ENCODE data around the gene C11orf24.
A peak's percentile ranks its signal among the peaks of the same experiment; 100 is the strongest.
"Not testable (repeated sequence)": the region's sequence is repeated elsewhere in the genome, so short reads cannot be mapped to it uniquely, and the experiment has no call there.

Gene C11orf24

GRCh38 chr11:68298659-68299516 lies 27.1 kb upstream of the C11orf24 start:
- no peak for DNase-seq

DNA sequence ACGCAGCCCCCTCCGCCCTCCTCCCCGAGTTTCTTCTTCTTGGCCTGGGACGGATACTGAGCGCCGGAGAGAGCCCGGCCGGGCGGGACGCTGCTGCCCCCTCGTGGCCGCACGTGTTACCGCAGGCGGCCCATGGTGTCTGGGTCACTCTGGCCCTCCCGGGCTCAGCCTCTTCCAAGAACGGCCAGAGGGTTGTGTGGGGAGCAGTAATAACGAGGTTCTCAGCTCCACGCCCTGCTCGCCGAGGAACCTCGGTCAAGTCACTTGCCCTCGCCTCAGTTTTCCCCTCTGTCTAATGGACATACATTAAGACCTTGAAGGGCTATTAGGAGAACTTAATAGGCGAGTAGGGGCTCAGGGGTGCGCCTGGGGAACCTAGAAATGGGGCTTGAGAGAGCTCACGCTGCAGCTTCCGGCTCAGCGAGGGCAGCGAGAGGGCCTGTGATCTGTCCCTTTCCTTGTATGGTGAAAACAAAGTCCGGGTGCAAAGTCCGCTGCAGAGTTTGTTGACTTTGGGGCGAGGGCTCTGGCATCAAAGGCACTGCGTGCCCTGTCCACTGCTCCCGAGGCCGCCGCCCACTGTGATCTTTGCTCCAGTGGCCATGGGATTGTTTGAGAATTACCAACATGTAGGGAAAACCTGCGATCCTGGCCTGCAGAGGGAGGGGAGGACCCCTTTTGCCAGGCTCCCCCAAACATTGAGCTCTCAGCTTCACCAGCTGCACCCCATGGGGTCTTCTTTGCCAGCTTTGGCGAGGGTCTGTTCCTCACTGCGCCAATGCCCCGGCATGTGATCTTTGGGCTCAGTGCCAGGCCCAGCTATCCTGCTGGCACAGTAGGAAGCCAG lies 26.3 kb upstream of the C11orf24 start:
- peak; percentile 67 for DNase-seq

GRCh38 chr11:68297494-68297811 lies 25.7 kb upstream of the C11orf24 start:
- DNase-seq: no peak

GRCh38 chr11:68297052-68297378 lies 25.2 kb upstream of the C11orf24 start:
- no peak for DNase-seq

- no peak for DNase-seq
These were observed 24.7 kb upstream of the C11orf24 start for GRCh38 chr11:68296344-68297051.

DNA sequence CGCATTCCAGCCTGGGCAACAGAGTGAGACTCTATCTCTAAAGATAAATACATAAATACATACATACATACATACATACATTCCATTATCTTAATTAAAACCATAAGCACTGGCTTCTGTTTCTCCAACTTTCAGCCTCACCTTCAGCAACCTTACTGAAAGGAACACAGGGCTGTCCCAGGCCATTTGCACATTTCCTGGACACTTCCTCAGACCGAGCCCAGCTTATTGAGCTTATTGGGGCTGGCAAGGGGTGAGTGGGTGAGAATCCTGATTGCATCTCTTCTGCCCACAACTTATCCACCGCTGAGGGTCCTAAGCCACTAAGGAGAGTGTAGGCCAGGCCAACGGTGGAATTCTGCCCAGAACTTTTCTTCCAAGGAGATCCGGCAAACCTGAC lies 24.2 kb upstream of the C11orf24 start:
- DNase-seq: no peak

- DNase-seq: no peak
These were observed 23.5 kb upstream of the C11orf24 start for GRCh38 chr11:68295271-68295670.

GRCh38 chr11:68293708-68294107 lies 21.9 kb upstream of the C11orf24 start:
- DNase-seq: no peak

DNA sequence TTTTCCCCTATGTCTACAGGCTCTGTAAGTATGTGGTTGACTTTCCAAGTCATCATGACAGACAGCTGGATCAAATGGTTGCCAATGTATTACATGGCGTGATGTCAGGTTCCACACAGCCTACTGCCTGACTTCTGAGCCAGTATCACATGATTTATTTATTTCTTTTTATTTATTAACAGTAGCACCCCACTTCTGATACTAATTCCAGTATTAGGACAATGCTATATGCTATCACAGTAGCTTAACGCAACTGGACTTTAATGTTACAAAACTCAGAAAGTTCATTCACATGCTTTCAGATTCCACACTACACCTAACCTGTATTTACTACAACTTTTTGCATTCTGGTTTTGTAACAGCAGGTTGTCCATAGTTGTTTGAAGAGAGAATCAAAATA lies 17.7 kb upstream of the C11orf24 start:
- no peak for DNase-seq

GRCh38 chr11:68287419-68287818 lies 15.6 kb upstream of the C11orf24 start:
- DNase-seq: no peak

DNA sequence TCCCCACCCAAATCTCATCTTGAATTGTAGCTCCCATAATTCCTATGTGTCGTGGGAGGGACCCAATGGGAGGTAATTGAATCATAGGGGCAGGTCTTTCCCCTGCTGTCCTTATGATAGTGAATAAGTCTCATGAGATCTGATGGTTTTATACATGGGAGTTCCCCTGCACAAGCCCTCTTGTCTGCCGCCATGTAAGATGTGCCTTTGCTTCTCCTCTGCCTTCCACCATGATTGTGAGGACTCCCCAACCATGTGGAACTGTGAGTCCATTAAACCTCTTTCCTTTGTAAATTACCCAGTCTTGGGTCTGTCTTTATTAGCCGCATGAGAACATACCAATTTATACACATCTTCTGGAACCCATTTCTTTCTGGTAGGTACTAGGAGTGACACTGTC lies 12.8 kb upstream of the C11orf24 start:
- not testable (repeated sequence) for DNase-seq

DNA sequence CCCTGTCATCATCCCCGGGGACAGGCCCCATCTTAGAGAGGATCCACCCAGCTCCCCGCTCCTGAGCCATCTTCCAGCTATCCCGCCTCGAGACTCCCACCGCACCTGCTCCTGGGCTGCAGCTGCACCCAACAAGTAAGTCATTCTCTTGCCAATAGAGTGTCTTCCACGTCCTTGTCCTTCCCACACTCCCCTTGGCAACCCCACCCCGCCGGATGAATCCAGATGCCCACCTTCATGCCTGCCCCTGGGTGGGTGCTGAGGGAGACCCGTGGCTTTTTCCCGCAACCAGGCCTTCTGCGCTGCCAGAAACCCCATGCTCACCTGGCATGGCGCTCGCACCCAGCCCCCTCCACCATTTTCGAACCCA lies 11.1 kb upstream of the C11orf24 start:
- DNase-seq: no peak

DNA sequence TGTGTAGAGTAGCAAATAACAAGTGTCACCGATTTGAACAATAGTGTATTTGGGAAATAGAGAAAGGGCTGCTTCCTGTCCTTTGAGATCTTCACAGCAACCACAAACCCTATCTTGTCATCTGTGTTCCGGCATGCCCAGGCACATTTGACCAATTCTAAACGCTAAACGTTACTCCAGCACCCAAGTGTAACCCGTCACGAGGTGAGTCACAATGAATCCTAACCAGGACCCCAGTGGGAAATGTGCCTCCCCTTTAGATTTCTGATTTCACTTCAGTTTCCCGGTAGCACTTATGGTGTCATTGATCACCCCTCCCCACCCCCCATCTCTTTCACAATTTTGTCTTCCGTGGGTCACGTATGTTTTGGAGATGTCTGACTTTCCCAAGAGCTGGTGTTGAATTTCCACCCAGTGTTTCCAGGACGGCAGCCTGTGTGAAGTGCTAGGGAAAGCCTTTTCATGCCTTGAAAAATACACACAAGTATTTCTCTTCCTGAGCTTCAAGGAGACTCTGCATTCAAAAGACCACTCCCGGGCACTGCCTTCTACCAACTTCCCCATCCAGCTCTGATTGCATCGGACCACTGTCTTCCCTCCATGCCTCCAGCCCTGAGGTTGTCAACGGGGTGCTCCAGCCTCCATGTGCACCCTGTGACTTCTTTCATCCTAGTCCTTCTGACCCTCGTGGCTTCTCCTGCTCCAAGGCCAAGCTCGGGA lies 10.5 kb upstream of the C11orf24 start:
- DNase-seq: peak; percentile 73

DNA sequence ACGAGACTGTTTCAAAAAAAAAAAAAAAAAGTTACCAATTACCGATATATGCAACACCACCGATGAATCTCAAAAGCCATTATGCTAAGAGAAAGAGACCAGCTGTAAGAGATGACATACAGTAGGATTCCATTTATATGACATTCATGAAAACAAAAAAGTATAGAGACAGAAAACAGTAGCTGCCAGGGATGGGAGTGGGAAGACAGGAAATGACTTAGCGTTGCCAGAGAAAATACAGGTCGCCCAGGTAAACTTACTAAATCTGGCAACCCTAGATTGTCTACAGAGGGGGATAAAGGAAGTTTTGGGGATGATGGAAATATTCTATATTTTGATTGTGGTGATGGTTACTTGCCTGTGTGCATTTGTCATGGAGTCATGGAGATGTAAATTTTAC lies 7.9 kb upstream of the C11orf24 start:
- DNase-seq: no peak

GRCh38 chr11:68276861-68277260 lies 5.1 kb upstream of the C11orf24 start:
- no peak for DNase-seq

DNA sequence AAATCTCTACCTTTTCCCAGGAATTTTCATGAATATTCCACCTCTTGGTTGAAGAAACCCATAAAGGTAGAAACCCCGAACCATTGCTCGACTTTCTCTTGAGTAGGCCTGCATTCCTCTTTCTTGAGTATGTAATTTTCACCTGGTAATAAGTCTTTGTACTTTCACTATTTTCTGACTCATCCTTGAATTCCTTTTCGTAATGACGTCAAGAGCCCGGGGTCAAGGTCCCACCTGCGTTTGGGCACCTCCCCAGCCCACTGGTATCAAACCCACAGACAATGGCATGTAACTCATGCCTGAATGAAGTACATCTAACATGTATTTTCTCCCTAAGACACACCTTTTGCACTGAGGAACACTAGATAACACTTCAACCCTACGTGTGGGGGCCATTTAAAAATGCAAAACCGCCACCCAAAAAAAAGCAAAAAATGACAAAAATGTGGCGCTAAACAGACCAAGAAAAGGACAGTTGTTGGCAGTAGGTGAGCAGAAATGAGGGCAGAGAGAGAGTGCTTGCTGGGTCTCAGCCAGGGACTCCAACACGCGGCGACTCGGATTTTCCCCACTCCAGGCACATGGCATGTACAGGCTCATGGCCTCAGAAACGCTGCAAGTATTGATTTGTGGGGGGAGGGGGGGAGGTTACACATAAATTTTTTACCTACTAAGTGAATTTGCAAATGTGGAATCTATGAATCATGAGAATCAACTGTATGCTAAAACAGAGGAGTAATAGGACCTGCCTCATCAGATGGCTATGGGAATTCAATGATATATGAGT lies 4.1 kb upstream of the C11orf24 start:
- no peak for DNase-seq

- no peak for DNase-seq
These were observed 2.5 kb upstream of the C11orf24 start for GRCh38 chr11:68274306-68274705.

DNA sequence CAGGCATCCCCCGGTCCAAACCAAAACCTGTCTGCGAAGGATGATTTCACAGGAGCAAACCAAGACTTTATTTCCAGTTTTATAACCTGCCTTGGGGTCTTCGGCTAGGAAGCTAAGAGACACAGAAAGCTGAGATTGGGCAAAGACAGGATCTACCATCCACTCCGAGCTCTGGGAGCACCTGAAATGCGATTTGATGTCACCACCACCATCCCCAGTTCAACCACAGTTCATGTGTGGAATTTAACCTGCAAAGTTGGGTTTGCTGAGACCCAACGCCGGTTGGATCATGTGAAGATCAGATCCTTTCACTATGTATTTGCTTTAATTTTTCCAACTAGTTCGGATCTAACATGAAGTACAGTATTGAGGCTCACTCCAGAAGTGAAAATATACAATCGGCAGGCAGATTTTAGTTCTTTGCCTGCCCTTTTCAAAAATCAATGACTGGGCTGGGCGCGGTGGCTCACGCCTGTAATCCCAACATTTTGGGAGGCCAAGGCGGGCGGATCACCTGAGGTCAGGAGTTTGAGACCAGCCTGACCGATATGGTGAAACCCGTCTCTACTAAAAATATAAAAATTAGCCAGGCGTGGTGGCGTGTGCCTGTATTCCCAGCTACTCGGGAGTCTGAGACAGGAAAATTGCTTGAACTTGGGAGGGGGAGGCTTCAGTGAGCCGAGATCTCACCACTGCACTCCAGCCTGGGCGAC lies 1.4 kb upstream of the C11orf24 start:
- no peak for DNase-seq

- peak; percentile 72 for DNase-seq
These were observed 571 bp downstream of the C11orf24 start for GRCh38 chr11:68271023-68271780.

GRCh38 chr11:68270196-68271022 lies 1.4 kb downstream of the C11orf24 start:
- no peak for DNase-seq
